Stimulated activated CD8-positive, alpha-beta memory T cell treated with anti-CD3 and anti-CD28 coated beads, Interleukin-15, amount 100 ng/mL, for 48 hours (primary cell): ENCODE results near the gene CASP6.

Experiments used
- DNase-seq, 2 donors: peaks; one replicate each; pipeline ENCODE4 v3.0.0-alpha.2; 2020; ENCODE audit warnings: low read depth in 2 of 2

CASP6 gene

DNA sequence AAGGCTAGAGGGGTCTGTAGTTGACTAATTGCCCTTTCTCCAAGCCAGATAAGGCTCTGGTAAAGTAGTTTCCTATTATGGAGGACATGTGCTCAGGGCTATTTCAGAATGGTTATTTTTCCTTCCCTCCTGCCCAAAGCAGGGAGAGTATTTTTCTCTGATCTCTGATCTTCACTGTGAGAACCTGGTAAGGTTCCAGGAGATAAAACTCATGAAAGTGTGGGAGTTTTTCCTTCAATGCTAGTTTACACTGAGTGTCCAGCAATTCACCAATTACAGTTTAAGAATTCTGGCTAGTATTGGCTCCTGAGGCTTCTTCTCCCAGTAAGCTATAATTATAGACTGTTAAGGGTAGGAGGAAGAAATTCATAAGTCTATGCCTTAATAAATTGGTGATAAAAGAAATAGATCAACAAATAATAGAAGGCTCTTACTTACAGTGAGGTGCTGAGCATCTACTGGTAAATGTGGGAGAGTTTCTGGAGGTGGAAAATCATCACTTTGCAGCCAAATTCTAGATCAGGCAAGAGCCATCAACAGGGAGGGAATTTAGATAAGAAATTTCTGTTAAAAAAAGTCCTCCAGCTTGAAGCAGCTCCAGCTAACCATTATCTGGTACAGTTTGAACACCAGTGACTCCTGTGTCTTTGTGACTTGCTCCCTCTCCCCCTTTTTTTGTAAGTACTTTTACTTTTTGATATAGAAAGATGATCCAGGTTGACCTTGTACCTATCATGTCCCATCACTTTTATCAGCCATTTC lies 30.9 kb downstream of the CASP6 start:
- no peak for DNase-seq

DNA sequence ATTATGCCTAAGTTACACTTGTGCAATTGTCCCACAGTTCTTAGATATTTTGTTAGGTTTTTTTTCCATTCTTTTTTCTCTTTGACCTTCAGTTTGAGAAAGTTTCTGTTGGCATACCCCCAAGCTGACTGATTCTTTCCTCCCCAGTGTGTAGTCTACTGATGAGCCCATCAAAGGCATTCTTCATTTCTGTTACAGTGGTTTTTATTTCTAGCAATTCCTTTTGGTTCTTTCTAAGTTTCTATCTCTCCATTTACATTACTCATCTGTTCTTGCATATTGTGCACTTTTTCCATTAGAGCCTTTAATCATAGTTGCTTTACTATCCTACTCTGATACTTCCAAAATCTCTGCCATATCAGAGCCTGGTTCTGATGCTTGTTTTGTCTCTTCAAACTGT lies 31.9 kb downstream of the CASP6 start:
- no peak for DNase-seq

DNA sequence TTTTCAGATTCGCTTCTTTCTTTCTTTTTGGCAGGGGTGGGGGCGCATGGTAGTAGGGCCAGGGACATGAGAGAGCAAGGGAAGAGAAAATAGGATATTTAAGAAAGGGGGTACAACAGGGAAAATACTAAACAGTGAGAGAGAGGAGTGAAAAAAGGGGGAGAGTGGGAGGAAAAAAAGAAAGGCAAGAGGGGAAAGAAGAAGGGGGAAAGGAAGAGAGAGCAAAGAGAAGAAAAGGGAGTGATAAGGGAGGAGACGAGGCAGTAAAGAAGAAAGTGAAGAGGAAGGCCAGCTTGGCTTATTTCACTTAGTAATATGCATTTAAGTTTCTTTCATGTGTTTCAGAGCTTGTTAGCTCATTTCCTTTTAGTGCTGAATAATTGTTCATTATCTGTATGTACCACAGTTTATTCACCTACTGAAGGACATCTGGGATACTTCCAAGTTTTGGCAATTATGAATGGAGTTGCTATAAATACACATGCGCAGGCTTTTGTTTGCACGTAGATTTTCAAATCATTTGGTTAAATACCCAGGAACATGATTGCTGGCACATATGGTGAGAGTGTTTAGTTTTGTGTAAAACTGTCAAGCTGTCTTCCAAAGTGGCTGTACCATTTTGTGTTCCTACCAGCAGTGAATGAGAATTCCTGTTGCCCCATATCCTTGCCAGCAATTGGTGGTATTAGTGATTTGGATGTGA lies 37.3 kb downstream of the CASP6 start:
- DNase-seq: no peak

DNA sequence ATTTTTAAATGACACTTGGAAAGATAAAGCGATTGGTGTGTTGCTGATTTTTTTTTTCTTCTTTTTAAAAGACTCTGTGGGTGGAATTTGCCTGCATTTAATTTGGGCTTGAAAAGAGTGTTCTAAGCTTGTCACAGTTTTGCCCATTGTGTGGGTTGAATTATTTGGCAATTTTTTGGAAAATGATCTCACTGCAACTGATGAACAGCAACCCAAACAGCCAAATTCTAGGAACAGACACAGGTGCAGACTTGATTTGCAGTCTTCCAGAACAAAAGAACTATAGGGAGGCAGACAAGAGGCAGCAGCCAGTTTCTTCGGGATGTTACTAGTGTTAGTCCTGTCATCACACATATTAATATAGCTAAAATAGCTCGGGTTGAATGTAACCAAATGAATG lies 40.5 kb downstream of the CASP6 start:
- no peak for DNase-seq

DNA sequence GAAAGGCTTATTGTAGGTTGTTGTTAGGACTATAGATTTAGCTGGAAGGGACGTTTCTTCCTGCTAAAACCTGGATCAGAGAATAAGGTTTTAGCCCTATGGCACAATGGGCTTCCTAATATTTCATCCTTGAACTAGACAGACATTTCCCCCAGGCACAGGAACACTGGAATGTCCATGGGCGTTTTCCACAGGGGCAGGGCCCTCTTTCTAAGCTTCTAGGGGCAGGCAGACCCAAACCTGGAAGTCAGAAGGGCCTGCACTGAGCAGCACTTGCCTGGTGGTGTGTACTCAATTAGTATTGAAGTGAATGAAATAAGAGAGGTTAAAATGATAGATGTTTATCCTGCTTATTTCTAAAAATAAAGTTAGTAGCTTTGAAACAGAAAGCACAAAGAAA lies 41.1 kb downstream of the CASP6 start:
- no peak for DNase-seq

DNA sequence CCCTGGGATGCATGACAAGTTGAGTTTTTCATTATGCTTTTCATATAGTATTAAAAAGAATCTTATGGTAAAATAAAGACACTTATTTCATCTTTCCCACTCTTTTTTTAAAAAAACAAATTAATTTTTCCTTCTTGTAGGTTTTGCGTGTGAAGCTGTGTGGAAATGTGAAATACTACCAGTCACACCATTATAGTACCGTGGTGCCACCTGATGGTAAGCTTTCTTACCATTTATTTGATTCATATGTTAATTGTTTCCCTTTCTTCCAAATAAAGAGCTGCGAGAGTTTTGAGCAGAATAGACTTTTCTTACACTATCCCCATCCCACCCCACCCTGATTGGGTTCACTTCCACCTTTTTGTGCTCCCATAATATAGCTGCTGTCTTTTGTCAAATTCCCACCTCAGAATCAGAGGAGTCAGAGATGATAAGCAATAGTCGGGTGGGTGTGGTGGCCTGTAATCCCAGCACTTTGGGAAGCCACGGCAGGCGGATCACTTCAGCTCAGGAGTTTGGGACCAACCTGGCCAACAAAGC lies 44.3 kb downstream of the CASP6 start:
- no peak for DNase-seq

DNA sequence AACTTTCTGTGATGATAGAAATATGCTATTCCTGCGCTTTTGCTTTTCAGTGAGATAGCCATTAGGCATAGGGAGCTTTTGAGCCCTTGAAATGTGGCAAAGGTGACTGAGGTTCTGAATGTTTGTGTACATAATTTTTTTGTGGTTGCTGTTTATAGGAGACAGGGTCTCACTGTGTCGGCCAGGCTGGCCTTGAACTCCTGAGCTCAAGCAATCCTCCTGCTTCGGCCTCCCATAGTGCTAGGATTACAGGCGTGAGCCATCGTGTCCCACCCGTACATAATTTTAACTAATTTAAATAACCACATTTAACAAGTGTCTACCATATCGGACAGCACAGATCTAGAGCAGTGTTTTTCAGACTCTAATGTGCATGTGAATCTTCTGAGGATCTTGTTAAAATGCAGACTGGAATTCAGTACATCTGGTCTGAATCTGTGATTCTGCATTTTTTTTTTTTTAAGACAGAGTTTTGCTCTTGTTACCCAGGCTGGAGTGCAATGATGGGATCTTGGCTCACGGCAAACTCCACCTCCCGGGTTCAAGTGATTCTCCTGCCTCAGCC lies 45.3 kb downstream of the CASP6 start:
- no peak for DNase-seq

DNA sequence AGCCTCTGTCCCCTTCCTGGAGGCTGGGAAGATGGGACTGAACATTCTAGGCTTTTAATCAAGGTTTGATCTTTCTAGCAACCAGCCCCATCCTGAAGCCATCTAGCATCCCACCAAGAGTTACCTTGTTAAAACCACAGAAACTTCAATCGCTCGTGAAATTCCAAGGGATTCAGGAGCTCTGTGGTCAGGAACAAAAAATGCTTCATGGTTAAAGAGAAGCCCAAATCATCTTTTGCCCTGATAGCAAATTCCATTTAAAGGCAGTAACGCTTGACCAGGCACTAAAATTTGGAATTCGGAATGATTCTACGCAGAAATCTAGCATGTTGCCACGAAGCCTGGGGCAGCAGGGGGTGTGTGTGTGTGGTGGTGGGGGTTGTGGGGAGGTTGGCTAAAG lies 47.8 kb downstream of the CASP6 start:
- no peak for DNase-seq

DNA sequence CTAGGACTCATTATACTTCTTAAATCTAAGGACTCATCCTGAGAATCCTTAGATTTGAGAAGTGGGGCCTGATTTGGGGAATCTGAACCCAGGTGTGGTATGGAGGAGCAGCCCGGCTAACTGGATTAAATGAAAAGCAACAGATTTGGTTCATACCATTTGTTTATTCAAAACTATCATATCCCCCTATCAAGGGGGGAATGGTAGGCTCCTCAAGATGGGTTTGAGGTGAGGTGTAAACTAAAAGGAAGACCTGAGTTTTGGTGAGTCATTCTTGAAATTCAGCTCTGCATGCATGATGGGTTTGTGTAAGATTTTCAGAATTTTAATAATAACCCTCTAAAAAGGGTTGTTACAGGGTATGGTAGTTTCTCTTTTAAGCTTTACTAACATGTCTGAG lies 53.4 kb downstream of the CASP6 start:
- no peak for DNase-seq

DNA sequence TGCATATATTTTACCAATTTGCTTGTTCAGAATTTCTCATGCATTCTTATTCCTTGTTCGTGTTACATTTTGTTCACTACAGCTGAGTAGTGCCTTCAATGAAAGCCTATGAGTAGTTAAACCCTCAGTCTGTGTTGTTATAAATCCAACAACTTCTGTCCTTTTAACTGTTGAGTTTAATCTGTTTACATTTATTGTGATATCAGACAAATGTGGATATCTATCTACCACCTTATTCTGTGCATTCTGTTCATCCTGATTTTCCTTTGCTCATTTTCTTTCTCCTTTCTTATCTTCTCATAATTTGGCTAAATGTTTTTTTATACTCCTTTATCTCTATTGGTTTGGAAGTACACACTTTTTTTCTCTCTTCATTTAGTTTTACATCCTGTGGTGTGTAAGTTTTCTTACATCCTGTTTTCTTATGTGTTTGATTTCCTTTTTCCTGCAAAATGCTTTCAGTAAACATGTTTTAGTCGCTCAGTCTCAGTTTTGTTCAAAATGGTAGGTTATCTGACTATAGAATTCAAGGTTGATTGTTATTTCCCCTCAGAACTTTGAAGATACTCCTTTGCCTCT lies 54.2 kb downstream of the CASP6 start:
- no peak for DNase-seq

DNA sequence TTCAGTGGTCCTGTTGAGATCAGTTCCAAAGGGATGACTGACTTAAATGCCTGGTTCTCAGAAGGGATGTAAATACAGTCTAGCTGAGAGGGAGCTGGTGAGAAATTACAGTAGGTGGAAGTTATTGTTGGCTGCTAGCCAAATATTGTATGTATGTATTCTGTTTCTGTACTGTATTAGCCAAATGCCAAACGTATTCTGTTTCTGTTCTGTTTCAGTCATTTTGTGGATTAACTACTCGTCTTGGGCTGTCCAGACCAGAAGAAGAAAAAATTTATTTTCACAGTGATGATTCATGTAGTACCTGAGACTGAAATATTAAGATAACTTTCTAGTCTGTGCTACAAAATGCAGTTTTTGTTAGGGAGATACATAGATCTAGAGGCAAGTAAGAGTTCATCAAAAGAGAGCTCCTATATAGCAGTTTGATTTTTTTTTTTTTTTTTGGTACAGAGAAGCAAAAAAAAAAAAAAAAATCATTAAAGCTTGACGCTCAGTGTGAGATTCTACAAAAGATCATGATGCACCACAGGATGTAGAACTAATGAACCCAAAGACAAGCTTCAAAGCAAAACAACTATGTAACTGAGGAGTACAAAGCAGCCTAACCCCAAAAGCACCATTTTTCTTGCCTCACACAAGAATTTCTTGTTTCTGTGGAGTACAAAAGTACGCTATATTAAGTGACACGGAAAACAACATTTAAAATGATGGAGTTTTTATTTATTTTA lies 54.8 kb downstream of the CASP6 start:
- no peak for DNase-seq

DNA sequence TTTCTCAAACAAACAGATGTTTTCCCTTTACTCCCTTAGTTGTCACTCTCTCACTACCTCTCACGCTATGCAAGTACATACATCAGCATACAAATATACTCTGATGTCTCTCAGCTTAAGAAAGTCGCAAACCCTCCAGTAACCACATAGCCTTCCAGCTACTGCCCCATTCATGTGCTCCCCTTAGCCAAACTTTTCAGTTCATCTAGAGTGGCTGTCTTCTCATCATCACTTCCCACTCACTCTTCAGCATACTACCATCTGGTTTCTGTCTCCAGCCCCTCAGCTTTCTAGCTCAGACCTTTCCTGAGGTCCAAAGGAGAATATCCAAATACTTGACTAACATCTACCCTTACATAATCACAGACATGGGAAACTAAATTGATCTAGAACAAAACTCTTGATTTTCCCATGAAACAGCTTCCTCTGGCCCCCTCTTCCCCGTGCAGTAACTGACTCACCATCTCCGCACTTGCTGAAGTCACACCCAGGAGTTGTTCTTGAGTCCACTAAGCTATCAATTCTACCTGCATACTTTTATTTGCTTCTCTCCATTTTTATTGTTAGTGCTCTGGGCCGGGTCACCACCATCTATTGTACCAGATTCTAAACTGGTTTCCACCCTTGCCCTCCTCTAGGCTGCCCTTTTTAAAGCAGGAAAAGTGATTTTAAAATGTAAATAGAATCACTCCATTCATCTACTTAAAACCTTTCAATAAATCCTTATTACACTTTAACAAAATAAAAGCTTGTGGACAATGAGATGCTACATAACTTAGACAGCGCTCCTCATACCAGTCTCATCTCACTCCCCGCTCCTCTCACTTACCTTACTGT lies 57.2 kb downstream of the CASP6 start:
- no peak for DNase-seq

DNA sequence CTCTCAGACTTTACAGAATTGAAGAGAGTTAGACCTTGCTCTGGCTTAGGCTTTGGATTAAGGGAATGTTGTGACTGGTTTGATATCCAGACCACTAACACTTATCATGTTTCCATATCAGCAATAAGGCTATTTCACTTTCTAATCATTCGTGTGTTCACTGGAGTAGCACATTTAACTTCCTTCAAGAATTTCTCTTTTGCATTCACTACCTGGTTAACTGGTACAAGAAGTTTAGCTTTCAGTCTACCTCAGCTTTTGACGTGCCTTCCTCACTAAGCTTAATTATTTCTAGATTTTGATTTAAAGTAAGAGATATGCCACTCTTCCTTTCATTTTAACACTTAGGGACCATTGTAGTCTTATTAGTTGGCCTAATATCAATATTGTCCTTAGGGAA lies 62.6 kb downstream of the CASP6 start:
- DNase-seq: no peak
